ENCODE results near the gene MAP4K4.
"Not testable (repeated sequence)": the region's sequence is repeated elsewhere in the genome, so short reads cannot be mapped to it uniquely, and the experiment has no call there.

Gene MAP4K4

DNA sequence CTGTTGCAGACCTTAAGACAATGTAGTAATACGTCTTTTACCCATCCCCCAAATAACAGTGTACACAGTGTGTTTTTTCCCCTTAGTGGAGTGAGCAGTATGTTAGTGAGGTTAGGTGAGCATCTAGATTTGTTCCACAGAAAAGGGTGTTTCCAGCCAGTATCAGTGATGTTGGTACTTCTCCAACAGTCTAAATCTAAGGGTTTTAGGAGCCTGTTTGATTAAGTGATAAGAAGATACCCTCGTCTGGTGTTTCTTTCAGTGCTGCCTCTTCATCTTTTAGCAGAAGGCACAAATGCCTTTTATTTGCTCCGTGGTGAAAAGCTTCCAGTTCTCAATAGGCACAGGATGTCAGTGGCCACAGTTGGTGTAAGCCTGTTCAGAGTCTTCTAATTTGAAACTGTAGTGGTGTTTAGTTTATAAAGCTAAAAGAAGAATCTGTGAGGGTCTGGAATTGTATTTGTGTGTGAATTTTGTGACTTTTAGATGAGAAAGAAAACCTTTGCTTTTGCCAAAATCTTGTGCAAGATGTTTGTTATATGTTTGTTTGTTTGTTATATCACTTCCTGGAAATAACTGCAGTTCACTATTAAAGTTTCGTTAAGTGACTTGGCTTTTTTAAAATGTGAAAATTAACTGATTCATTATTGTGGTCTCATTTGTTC lies 71.2 kb downstream of the MAP4K4 start:
- DNase-seq = no peak

DNA sequence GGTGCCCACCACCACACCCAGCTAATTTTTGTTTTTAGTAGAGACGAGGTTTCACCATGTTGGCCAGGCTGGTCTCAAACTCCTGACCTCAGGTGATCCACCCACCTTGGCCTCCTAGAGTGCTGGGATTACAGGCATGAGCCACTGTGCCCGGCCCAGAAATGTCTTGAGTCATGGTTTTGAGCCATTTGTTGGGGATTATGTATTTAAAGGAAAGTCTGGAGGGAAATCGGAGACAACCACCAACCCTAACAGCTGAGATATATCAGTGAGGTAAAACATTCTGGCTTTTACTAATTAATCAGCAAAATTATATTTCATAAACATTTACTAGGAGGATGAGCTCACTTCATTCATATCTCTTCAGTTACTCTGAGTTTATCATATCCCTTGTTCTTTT lies 72.2 kb downstream of the MAP4K4 start:
- DNase-seq = not testable (repeated sequence)

DNA sequence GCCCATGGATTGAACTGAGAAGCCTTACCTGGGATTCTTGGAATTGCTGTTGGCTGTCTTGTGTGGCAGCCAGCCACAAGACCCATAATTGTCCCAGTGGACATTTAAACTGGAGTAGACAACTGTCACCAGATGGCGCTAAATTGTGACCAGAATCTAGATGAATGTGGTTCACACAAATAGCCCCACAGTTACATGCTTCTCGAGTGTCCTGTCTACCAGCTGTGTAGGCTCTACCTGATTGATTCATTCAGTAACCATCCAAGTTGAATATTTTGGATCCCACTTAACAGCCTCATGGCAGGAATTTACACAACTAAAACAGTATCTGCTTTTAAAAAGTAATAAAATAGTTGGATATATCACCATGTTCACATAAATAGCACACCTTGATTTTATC lies 73.2 kb downstream of the MAP4K4 start:
- no peak for DNase-seq

DNA sequence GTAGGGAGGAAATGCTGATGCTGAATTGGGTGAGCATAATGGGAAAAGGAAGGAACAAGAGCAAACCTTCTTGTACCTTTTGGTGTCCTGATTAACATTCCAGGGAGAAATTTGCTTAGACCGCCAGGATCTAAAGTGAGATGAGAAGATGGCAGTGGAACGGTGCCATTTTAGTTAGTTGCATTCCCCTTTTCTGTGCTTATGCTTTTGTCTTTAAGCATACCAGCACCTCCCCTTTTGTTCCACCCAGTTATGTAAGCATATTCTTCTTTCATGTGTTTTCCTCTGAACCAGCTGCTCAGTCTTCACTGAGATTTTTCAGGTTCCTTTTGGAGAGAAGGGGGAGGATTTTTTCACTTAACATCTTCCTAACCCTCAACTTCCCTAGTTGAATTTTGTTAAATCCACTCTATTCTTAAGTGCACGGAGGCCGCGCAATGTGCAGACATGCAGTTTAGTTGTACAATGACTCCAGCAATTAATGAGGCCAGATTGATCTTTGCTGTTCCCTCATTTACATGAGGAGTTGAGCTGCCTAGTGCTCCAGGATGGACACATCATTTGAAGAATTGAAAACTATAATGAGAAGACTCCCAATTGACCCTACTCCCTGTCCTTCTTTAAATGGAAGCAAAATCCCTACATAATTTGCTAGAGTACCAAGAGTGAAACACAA lies 73.9 kb downstream of the MAP4K4 start:
- no peak for DNase-seq

DNA sequence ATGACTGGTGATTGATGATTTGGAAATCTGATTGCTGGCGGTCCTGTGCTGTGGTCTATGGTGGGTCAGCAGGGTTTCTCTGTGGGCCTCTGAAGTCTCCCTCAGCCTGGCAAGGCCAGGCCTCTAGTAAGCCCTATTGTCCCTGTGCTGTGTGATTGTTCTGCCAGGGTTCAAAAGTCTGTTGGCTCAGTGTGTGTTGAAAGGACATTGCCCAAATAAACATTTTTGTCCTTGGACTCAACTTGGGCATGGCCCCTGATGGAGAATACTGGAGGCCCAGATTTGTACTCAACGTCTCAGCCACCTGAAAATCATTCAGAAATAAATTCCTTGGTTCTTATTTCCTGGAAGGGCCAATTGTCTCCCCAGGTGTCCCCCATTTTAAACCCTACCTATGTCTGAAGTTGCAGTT lies 74.4 kb downstream of the MAP4K4 start:
- DNase-seq = no peak

DNA sequence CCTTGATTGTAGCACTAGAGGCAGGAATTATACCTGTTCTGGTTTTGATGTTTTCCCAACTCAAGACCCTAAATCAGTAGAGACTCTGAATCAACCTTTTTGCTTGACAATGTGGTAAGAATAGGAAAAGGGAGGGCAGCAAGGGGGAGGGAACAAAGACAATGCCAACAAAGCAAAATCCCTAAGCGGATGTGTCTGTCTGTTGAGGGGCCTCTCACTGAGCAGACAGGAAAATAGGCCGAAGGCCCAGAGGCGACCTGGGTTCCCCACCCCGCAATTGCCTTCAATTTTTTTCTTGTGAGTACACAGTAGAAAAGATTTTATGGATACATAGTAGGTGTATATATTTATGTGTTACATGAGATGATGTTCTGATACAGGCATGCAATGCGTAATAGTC lies 75.6 kb downstream of the MAP4K4 start:
- no peak for DNase-seq

DNA sequence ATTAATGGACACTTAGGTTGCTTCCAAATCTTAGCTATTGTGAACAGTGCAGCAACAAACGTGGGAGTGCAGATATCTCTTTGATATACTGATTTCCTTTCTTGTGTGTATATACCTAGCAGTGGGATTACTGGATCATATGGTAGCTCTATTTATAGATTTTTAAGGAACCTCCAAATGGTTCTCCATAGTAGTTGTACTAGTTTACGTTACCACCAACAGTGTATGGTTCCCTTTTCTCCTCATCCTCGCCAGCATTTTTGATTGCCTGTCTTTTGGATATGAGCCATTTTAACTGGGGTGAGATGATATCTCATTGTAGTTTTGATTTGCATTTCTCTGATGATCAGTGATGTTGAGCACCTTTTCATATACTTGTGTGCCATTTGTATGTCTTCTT lies 76.5 kb downstream of the MAP4K4 start:
- DNase-seq = not testable (repeated sequence)

DNA sequence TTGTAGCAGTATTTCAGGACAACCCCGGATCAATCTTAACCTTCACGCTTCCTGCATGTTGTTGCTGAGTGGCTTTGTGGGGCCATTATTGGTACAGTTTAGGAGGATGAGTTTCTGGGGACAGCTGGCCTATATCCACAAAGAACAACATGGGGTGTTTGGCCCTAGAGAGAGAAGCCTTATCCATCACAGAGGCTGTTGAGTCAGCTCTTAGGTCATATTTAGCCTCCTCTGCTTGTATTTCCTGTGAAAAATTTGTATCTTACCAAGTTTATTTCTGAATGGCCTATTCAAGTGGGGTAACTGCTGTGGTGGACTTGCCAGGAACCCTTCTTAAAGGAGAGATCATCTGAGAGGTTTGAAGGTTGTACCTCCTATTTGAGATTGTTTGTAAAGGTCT lies 77.6 kb downstream of the MAP4K4 start:
- DNase-seq = no peak

DNA sequence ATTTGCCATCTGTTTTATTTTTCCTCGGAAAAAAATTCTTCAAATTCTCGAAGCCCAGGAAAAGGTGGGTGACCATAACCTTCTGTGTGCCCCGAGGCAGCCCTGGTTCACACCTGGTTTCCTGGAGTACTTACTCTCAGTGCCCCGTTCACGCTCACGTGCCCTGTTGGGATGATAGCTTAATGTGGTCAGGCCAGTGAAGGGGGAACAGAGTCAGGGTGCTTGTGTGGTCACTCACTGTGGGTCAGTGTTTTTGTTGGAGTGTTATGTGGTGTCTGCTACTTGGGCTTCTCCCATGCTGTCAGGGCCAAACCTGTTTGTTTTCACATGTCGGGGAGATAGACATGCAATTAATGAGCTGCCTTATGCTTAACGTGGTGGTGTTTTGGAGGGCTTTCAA lies 78.1 kb downstream of the MAP4K4 start:
- no peak for DNase-seq

DNA sequence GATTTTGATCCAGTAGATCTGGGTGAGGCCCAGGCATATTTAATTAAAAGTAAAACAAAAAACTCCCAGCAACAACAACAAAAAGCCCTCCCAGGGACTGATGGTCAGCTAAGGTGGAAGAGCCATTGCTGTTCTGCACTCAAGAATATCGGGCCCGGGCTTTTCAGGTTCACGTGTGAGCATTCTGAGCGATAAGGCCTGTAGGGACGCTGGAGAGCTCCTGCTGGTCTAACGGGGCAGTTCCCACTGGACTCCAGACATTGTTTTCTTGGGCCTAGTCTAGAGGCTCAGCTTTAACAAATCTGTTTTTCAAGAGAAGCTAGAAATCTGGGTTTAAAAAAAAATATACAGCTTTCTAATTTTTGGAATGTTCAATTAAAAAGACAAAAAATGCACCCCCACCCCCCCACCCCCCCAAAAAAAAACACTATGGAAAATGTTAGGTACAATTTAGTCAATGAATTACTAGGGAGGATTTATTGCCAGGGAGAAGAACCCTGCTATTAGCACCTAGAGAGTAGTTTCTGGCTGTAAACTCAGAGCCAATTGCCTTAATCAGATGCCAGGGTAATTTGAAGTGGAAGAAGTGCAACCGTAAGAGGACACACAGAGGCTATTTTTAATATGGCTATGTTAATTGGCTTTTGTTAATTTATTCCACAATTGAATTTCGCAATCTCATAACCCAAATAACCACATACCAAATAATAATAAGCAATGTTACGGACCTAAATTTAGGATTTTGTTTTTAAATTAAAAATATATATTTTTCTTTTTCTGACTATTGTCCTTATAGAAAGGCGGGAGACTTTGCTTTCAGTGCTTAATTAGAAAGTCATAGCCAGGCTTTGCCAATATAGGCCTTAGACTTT lies 78.9 kb downstream of the MAP4K4 start:
- DNase-seq = no peak

DNA sequence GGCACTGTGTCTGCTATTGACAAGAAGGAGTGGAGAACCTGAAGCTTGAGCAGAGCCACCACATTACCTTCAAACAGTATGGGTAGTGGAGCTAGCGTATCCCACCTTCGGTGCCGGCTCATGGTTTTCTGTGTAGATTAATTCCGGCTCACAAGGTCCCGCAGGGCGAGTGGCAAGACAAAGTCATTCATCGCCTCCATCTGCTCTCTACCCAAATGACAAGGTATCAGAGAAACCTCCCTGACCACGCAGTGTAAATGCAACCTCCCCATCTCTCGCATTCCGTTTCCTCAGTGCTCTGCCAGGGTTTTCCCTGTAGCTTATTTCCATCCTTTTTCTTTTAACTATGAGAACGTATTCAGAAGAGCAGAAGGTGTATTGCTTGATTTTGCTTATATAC lies 79.8 kb downstream of the MAP4K4 start:
- no peak for DNase-seq

DNA sequence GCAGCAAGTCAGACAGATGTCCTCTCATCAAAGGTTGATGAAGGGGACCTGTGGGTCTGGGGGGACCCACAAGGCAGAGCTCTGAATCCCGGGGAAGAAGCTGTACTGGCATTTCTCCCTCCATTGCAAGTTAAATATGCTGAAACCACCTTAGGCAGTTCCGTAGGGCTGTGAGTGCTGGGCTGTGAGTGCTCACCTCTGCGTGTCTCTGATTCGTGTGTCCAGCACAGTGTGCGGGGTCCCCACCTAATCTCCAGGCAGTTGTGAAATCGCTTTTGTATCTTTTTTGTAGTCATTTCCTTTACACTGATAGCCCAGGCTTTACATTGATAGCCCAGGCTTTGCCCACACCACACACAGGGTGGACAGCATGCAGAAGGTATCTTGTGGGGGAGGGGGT lies 80.6 kb downstream of the MAP4K4 start:
- DNase-seq = no peak

DNA sequence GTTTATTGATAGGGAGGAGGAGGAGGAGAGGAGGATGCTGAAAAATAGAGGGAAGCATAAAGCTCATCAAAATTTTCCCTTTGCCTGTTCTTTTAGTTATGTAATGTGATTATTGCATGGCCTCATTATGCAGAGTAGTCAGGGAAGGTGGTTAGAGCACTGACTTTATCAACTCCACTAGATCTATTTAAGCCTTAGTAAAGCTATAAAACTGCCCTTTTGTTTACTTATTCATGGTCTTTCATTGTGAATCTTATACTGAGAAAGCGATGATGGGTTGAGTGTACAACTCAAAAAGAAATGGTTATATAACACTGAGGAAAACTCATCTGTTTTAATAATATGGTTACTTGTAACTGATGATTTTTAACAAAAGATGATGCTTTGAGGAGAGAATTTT lies 81.7 kb downstream of the MAP4K4 start:
- no peak for DNase-seq

DNA sequence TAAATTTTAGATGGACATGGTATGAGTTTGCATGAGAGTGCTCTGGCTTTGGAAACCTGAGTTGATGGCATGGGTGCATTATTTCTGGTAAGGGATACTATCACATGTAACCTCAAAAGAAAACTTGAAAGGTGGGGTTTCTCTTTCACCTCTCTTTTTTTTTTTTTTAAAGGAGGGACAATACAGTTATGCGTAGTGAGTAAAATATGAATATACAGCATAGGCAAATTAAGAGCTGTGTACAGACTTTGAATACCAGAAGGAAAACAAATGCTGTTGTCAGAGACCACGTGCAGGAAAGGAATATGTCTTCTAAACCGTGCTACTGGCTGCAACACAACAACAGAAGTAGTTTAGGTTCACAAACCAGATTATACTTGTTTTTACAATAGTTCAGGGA lies 82.1 kb downstream of the MAP4K4 start:
- no peak for DNase-seq

DNA sequence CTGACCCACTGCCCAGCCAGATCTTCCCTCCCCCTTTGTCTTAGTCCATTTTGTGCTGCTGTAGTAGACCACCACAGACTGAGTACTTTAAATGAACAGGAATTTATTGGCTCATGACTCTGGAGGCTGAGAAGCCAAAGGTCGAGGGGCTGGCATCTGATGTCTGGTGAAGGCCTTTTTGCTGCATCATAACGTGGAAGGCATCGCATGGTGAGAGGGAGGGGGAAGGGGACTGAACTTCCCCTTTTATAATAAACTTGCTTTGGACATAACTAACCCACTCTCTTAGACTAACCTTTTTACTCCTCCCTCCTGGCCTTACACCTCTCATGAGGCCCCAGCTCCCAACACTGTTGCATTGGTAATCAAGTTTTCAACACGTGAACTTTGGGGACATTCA lies 83.8 kb downstream of the MAP4K4 start:
- no peak for DNase-seq

DNA sequence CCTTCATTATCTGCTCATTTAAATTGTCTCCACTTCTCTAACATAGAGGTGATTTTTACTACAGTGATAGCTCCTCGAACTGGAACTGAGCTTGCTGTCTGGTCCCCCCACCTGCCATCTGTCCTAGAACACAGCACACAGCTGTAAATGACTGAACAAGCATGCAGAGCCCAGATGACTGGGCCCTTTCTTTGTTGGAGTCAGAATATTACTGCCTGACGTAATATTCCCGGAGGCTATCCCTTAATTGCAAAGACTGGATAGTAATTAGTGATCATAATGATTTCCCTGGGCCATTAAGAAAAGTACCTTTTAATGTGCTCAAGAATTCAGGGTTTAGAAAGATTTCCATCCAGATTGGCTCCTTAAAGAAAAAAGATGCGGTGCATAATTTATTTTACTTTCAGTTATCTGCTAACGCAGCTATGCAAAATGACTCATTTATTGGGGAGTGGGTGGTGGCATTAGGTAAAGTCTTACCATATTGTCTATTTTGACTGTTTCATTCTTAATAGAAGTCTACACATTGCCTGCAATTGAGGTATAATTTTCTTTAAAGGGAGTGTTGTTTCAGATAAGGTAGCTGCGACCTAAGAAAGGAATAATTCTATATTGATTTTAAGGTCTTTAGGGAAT lies 84.4 kb downstream of the MAP4K4 start:
- DNase-seq = no peak

DNA sequence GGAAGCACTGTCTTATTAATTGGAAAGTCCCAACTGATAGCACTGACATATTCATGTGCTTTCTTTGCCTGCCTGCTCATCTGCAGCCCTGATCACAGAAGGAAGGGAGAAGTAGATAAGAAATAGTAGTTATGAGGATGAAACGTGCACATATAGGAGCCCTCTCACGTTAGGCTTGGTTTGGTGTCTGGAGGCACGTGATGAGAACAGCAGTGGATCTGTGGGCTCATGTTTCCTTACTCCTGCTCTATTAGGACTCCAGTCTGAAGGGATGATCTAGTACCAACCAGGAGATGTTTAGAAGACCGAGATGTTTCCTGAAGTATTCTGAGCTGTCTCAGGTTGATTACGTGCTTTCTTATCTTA lies 84.9 kb downstream of the MAP4K4 start:
- no peak for DNase-seq

DNA sequence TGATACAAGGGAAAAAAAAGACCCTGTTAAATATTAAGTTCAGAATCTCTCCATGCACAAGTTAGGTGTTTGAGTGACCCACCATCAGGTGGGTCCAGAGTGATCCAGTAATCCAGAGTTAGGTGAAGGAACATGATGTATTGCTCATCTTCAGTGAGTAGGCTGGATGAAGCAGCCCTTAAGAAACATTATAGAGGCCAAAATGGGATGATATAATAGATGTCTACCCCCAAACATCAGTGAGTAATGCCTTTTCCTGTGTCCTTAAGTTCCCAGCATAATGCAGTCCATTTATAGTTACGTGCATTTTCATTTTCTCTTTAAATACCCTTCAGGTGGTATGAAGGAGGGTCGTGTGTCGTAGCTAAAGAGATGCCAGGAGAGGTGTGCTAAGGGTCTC lies 89.6 kb downstream of the MAP4K4 start:
- DNase-seq = no peak

DNA sequence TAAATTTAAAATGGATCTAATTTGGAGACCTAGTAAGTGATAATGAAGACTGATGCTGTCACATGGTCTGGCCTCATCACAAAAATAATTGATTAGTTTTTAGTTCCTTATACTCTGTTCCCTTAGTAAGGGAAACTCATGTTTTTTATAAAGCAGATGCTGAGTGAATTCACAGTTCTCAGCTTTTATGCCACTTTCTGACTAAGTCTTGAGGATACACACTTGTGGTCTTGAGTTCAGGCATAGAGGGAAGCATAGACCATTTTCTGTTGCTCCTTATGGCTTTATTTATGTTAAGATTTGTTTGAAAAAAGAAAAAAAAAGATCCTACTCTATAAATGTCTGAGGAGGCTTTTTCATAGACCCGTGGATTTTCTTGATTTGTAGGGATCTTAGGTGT lies 91.1 kb downstream of the MAP4K4 start:
- DNase-seq = no peak

DNA sequence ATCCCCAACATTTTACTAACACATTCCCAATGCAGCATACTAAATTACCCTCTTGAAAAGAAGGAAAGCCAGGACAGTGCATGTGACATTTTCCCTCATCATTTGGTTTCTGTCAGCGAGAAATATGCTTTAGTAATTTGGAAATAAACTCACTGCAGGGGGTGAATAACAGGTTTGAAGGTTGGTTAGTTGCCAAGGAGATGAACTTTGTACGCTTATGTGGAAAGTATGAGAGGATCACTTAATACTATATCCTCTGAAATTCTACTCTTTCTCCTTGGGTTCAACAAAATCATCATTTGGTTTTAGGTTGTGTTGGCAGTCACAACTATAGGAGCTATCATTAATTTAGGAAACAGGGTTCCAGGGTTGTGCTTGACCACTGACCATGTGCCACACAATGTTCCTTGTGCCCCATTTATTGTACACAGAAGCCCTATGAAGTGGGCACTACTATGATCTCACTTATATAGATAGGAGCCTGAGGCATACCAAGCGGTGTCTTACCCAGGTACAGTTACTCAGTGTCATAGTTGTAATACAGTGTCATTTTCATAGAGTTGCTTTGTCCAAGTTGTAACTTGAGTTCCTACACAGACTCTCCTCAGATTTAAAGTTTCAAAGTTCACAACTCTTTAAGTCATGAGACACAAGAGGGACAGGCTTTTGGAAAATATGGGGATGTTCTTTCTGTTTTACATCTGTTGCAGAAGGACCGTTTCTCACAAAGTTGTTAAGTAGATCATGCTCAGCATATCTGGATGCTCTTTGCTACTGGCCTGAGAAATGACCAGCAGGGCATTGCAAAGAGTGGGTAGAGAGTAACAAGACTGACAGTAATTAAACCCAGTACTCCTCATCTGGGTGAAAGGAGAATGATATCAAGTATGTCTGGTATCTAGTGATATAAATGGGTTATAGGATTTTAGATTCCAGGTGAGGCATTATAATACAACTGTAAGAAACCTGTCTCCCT lies 91.8 kb downstream of the MAP4K4 start:
- no peak for DNase-seq

DNA sequence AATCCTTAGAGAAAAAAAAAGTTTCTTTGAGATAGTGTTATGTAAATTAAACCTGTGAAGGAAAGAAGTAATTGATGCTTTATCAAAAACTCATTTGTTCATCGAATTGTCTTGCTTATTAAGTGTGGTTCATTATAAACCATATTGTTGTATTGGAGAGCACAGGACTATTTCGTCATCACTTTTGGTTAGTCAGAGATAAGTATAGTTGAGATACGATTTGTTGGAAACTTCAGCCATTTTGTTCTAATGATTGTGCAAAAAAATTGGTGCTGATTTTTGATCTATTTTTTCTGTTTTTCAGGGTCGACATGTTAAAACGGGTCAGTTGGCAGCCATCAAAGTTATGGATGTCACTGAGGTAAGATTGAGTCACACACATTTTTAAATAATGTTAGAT lies 92.9 kb downstream of the MAP4K4 start:
- DNase-seq = no peak

DNA sequence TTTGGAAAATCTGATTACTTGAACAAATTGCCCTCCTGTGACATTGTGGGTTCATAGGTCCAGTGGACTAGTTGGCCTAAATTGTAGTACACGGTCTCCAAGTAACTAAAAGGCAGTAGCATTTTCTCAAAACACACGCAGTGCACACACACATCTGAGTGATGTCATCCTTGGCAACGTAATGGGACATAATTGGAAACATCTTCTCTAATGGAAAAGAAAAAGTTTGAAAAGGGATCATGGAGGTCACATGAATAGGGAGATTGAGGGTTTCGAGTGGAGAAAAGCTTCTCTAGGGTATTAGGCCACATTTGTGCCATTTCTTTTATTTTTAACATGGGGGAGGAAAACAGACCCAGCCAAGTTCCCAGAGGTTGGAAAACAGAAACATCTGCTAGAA lies 93.3 kb downstream of the MAP4K4 start:
- no peak for DNase-seq
